HCT116 (cell line): Measurements from ENCODE around the gene RNF222. TPM values are rescaled to one million over a fixed set of nuclear protein-coding genes. Genes with fewer than 3 reads are reported as not detected.

ENCODE experiments used
- ATAC-seq: fragments of 200-7000 bp; cut with Tn5 transposase; 2 replicates; pipeline ENCODE4 v1.9.1; 2020; ENCODE audit warnings: mild to moderate bottlenecking, moderate library complexity
- BruUV-seq: library from RNA; stranded (reverse); fragments of 400-500 nt; replicated peaks from 2 replicates; lab custom pipeline; 2021; lab: Mats Ljungman, UMichigan
- CTCF ChIA-PET: fragments of 300-600 bp; sonication (Branson Sonifier 250); formaldehyde crosslinking; loops from one replicate; lab custom pipeline; 2021; ENCODE audit warnings: antibody characterized with exemption; lab: Charles Lee
- POLR2A ChIA-PET: fragments of 300-600, 350-600 bp; sonication (Branson Sonifier 250); formaldehyde crosslinking; loops from one replicate; lab custom pipeline; 2021; ENCODE audit warnings: antibody characterized with exemption; lab: Charles Lee
- RAD21 ChIA-PET, 2 experiments: fragments of 300-600 bp; sonication (Branson Sonifier 250); formaldehyde crosslinking; loops; one replicate each; lab custom pipeline; 2023; ENCODE audit warnings: low total read pairs in 2 of 2; ENCODE audit not compliant: uncharacterized antibody in 2 of 2, unreplicated experiment in 2 of 2, low non-redundant PET in 1 of 2; lab: Charles Lee
- DNase-seq: peaks from one replicate; pipeline ENCODE4 v3.0.0-alpha.2; 2010; ENCODE audit warnings: low read depth, low spot score
- H2AFZ ChIP-seq: fragments of 200-600 bp; shearing (Covaris generic), sonication (generic); 2 replicates; pipeline ENCODE4 v1.6.1; 2017; ENCODE audit warnings: low read depth, mixed run types, mixed read lengths, antibody characterized with exemption, low read length; ENCODE audit not compliant: poor library complexity, severe bottlenecking
- H3K27ac ChIP-seq: 2 replicates; pipeline ENCODE4 v1.5.1; 2012; ENCODE audit warnings: low read depth, low read length
- H3K27me3 ChIP-seq: fragments of 200-600 bp; sonication (generic); 2 replicates; pipeline ENCODE4 v1.6.1; 2016; ENCODE audit warnings: mixed run types, low read length, mixed read lengths; ENCODE audit not compliant: insufficient read depth
- H3K36me3 ChIP-seq, 2 experiments: fragments of 200-500 bp in 1 of 2; fragments of 200-600 bp in 1 of 2; sonication (Bioruptor generic) in 1 of 2; sonication (generic) in 1 of 2; 2 replicates each; pipeline versions ENCODE4 v1.5.1 to v1.6.1; 2014 to 2016; ENCODE audit warnings: low read length in 2 of 2, inconsistent platforms in 1 of 2, mixed read lengths in 1 of 2, mixed run types in 1 of 2; ENCODE audit not compliant: insufficient read depth in 2 of 2, control insufficient read depth in 1 of 2
- H3K4me1 ChIP-seq, 2 experiments: fragments of 200-600 bp in 1 of 2; sonication (generic) in 1 of 2; 2 replicates each; pipeline versions ENCODE4 v1.5.1 to v1.6.1; 2012 to 2017; ENCODE audit warnings: low read length in 2 of 2, inconsistent platforms in 1 of 2, mild to moderate bottlenecking in 1 of 2, mixed read lengths in 1 of 2, mixed run types in 1 of 2, moderate library complexity in 1 of 2; ENCODE audit not compliant: insufficient read depth in 2 of 2, control insufficient read depth in 1 of 2
- H3K4me2 ChIP-seq: fragments of 200-600 bp; sonication (generic); 2 replicates; pipeline ENCODE4 v1.6.1; 2017; ENCODE audit warnings: mixed run types, low read length, mixed read lengths
- H3K4me3 ChIP-seq, 2 experiments: fragments of 200-600 bp in 1 of 2; sonication (generic) in 1 of 2; replicated peaks in 1 of 2; 2 replicates each; pipeline ENCODE4 v1.5.1; 2011 to 2016; ENCODE audit warnings: low read length in 2 of 2, control low read depth in 1 of 2, low read depth in 1 of 2, mild to moderate bottlenecking in 1 of 2, mixed read lengths in 1 of 2, mixed run types in 1 of 2
- H3K79me2 ChIP-seq: fragments of 200-600 bp; sonication (generic); 2 replicates; pipeline ENCODE4 v1.6.1; 2017; ENCODE audit warnings: mild to moderate bottlenecking, mixed run types, low read length, moderate library complexity, mixed read lengths; ENCODE audit not compliant: insufficient read depth
- H3K9ac ChIP-seq: fragments of 200-600 bp; sonication (generic); 2 replicates; pipeline ENCODE4 v1.6.1; 2016; ENCODE audit warnings: low read length, mixed read lengths
- H3K9me2 ChIP-seq: fragments of 200-600 bp; sonication (generic), shearing (Covaris generic); 2 replicates; pipeline ENCODE4 v1.6.1; 2017; ENCODE audit warnings: mixed run types, mild to moderate bottlenecking, moderate library complexity; ENCODE audit not compliant: insufficient read depth
- H3K9me3 ChIP-seq, 2 experiments: fragments of 200-500 bp in 1 of 2; fragments of 200-600 bp in 1 of 2; sonication (Bioruptor generic) in 1 of 2; sonication (generic) in 1 of 2; 2 replicates each; pipeline ENCODE4 v1.6.1; 2014 to 2017; ENCODE audit warnings: low read length in 2 of 2, mixed read lengths in 2 of 2, inconsistent platforms in 1 of 2, low read depth in 1 of 2, mild to moderate bottlenecking in 1 of 2, mixed run types in 1 of 2, moderate library complexity in 1 of 2; ENCODE audit not compliant: control insufficient read depth in 1 of 2, insufficient read depth in 1 of 2
- H4K20me1 ChIP-seq: fragments of 200-600 bp; sonication (generic), shearing (Covaris generic); 2 replicates; pipeline ENCODE4 v1.6.1; 2017; ENCODE audit warnings: mixed run types, mild to moderate bottlenecking, moderate library complexity; ENCODE audit not compliant: insufficient read depth
- CEBPB ChIP-seq: IDR thresholded peaks from 2 replicates; pipeline ENCODE4 v1.6.1; 2012; ENCODE audit warnings: low read depth
- EGR1 ChIP-seq: IDR thresholded peaks from 2 replicates; pipeline ENCODE4 v1.6.1; 2012; ENCODE audit warnings: low read depth
- ELF1 ChIP-seq: IDR thresholded peaks from 2 replicates; pipeline ENCODE4 v1.6.1; 2012; ENCODE audit warnings: low read depth, borderline replicate concordance
- EZH2 ChIP-seq: fragments of 200-600 bp; sonication (generic); IDR thresholded peaks from 2 replicates; pipeline ENCODE4 v1.6.1; 2017; ENCODE audit warnings: antibody characterized with exemption, mixed run types
- EZH2phosphoT487 ChIP-seq: fragments of 200-600 bp; IDR thresholded peaks from 2 replicates; pipeline ENCODE4 v1.6.1; 2018; ENCODE audit warnings: antibody characterized with exemption, borderline replicate concordance
- FOSL1 ChIP-seq: IDR thresholded peaks from 2 replicates; pipeline ENCODE4 v1.6.1; 2012; ENCODE audit warnings: low read depth
- JUND ChIP-seq: IDR thresholded peaks from 2 replicates; pipeline ENCODE4 v1.6.1; 2012
- POLR2AphosphoS5 ChIP-seq: IDR thresholded peaks from 2 replicates; pipeline ENCODE4 v1.6.1; 2011; ENCODE audit warnings: mild to moderate bottlenecking, low read depth, low read length, moderate library complexity
- RAD21 ChIP-seq: IDR thresholded peaks from 2 replicates; pipeline ENCODE4 v1.6.1; 2012; ENCODE audit warnings: low read depth, mild to moderate bottlenecking
- REST ChIP-seq: IDR thresholded peaks from 2 replicates; pipeline ENCODE4 v1.6.1; 2012; ENCODE audit warnings: low read depth
- SP1 ChIP-seq: IDR thresholded peaks from 2 replicates; pipeline ENCODE4 v1.6.1; 2012; ENCODE audit warnings: low read depth
- SRF ChIP-seq: IDR thresholded peaks from 2 replicates; pipeline ENCODE4 v1.6.1; 2012; ENCODE audit warnings: low read depth
- YY1 ChIP-seq: IDR thresholded peaks from 2 replicates; pipeline ENCODE4 v1.6.1; 2011; ENCODE audit warnings: low read length, low read depth, moderate library complexity, mild to moderate bottlenecking; ENCODE audit not compliant: insufficient replicate concordance; ENCODE audit errors: extremely low read depth
- ZBTB33 ChIP-seq: IDR thresholded peaks from 2 replicates; pipeline ENCODE4 v1.6.1; 2011; ENCODE audit warnings: mild to moderate bottlenecking, low read length, moderate library complexity; ENCODE audit not compliant: insufficient replicate concordance; ENCODE audit errors: extremely low read depth
- ZFX ChIP-seq: fragments of 450-650 bp; IDR thresholded peaks from 2 replicates; pipeline ENCODE4 v1.6.1; 2017
- ZNF274 ChIP-seq: fragments of 200-500 bp; sonication (Bioruptor generic); IDR thresholded peaks from 2 replicates; pipeline ENCODE4 v1.6.1; 2014; ENCODE audit warnings: mild to moderate bottlenecking, low read depth, low read length, inconsistent platforms
- intact Hi-C: fragments of 100-400 bp; cut with micrococcal nuclease; formaldehyde crosslinking; loops from 2 replicates; pipeline ENCODE4 v1.10.0; 2022
- total RNA-seq: library from RNA; stranded (reverse); gene quantifications from one replicate; pipeline ENCODE4 v1.2.1, GENCODE V29; 2021; ENCODE audit not compliant: unreplicated experiment
- TF ChIP-seq, protein P1 (sequence below): IDR thresholded peaks from 2 replicates; pipeline ENCODE4 v1.6.1; 2012
- TF ChIP-seq, protein P2 (sequence below), 3 experiments: fragments of 200-600 bp in 1 of 3; sonication (generic) in 1 of 3; IDR thresholded peaks in 2 of 3; conservative IDR thresholded peaks in 1 of 3; 2 replicates each; pipeline ENCODE4 v1.5.1; 2012 to 2017; ENCODE audit warnings: low read depth in 2 of 3, low read length in 2 of 3, antibody characterized with exemption in 1 of 3, borderline replicate concordance in 1 of 3, control low read depth in 1 of 3, mild to moderate bottlenecking in 1 of 3, mixed read lengths in 1 of 3, mixed run types in 1 of 3, moderate library complexity in 1 of 3; ENCODE audit not compliant: insufficient read depth in 1 of 3
- TF ChIP-seq, protein P3 (sequence below): IDR thresholded peaks from 2 replicates; pipeline ENCODE4 v1.6.1; 2012

The RNF222 gene
- total RNA-seq, 1 experiment from 2014 or later: not detected

DNA sequence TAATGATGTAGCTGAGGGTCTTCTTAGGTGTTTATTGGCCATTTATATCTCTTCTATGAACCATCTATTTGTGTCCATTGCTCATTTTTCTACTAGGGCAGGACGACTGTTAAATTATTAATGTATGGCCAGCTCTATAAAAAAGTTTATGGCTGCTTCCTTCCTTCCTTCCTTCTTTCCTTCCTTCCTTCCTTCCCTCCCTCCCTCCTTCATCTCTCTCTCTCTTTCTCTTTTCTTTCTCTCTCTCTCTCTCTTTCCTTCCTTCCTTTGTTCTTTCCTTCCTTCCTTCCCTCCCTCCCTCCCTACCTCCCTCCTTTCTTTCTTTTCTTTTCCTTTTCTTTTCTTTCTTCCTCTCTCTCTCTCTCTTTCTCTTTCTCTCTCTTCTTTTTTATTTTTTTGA lies 20.8 kb upstream of the RNF222 start:
- TF ChIP-seq ZNF274: no peak
- TF ChIP-seq EGR1: no peak
- TF ChIP-seq, protein P1, sequence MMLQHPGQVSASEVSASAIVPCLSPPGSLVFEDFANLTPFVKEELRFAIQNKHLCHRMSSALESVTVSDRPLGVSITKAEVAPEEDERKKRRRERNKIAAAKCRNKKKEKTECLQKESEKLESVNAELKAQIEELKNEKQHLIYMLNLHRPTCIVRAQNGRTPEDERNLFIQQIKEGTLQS: no peak
- no peak for TF ChIP-seq REST
- TF ChIP-seq ZBTB33: no peak
- no peak for TF ChIP-seq FOSL1
- TF ChIP-seq, protein P2, sequence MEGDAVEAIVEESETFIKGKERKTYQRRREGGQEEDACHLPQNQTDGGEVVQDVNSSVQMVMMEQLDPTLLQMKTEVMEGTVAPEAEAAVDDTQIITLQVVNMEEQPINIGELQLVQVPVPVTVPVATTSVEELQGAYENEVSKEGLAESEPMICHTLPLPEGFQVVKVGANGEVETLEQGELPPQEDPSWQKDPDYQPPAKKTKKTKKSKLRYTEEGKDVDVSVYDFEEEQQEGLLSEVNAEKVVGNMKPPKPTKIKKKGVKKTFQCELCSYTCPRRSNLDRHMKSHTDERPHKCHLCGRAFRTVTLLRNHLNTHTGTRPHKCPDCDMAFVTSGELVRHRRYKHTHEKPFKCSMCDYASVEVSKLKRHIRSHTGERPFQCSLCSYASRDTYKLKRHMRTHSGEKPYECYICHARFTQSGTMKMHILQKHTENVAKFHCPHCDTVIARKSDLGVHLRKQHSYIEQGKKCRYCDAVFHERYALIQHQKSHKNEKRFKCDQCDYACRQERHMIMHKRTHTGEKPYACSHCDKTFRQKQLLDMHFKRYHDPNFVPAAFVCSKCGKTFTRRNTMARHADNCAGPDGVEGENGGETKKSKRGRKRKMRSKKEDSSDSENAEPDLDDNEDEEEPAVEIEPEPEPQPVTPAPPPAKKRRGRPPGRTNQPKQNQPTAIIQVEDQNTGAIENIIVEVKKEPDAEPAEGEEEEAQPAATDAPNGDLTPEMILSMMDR (IDR thresholded peaks at IDR 0.05 in 2 of 3, conservative IDR thresholded peaks at IDR 0.05 in 1 of 3; ENCODE audit: borderline replicate concordance in 1 of 3, insufficient read depth in 1 of 3, low read depth in 2 of 3, low read length in 2 of 3): no peak
- no peak for TF ChIP-seq JUND
- TF ChIP-seq EZH2phosphoT487: no peak
- TF ChIP-seq POLR2AphosphoS5: no peak
- no peak for TF ChIP-seq CEBPB
- no peak for TF ChIP-seq ELF1
- TF ChIP-seq SRF: no peak
- TF ChIP-seq EZH2: no peak
- TF ChIP-seq SP1: no peak
- TF ChIP-seq RAD21: no peak
- TF ChIP-seq, protein P3, sequence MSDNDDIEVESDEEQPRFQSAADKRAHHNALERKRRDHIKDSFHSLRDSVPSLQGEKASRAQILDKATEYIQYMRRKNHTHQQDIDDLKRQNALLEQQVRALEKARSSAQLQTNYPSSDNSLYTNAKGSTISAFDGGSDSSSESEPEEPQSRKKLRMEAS: no peak
- TF ChIP-seq YY1: no peak
- no peak for TF ChIP-seq ZFX
- TF ChIP-seq, all 23 proteins: peak for 0
- no peak for ATAC-seq
- no peaks in the 10 kb centered on the region for H3K9me2 ChIP-seq
- H2AFZ ChIP-seq: no peak overlapping the region
- H3K36me3 ChIP-seq: no peaks in the 10 kb centered on the region
- no peak overlapping the region; the same call in 1 of the 2 replicates for H3K4me2 ChIP-seq
- H3K9me3 ChIP-seq: no peaks in the 10 kb centered on the region
- RAD21 ChIA-PET: no interaction called here
- H3K79me2 ChIP-seq: no peaks in the 10 kb centered on the region
- intact Hi-C loops: no loop called here
- POLR2A ChIA-PET: no interaction called here
- no peaks in the 10 kb centered on the region for H4K20me1 ChIP-seq
- DNase-seq: no peak
- peaks cover 6 to 10% of the 10 kb centered on the region in 2 experiments for H3K4me1 ChIP-seq
- BruUV-seq: no TSS peak
- H3K27ac ChIP-seq: no peak overlapping the region
- H3K4me3 ChIP-seq: no peak overlapping the region
- no peak overlapping the region for H3K9ac ChIP-seq
- peaks cover 6% of the 10 kb centered on the region; the same call in 1 of the 2 replicates for H3K27me3 ChIP-seq
- CTCF ChIA-PET: no interaction called here
